ENCODE data around the gene KPNA3.

GRCh38 chr13:49711218-49711863 is 81.1 kb downstream of the KPNA3 start:
- peak; percentile 27 to 41 for TF ChIP-seq JUND (IDR thresholded peaks at IDR 0.05)
- TF ChIP-seq MAX (IDR thresholded peaks at IDR 0.05): no peak

Data from liver (tissue), 2 donors.